GM19043 (cell line): ENCODE data around the gene SOX9.
"Not testable (repeated sequence)": the region's sequence is repeated elsewhere in the genome, so short reads cannot be mapped to it uniquely, and the experiment has no call there.

Experiments
- ATAC-seq: cut with Tn5 transposase; IDR thresholded peaks from one replicate; pipeline ENCODE4 v1.9.1; 2021; ENCODE audit warnings: low read depth; ENCODE audit not compliant: unreplicated experiment

SOX9 gene

DNA sequence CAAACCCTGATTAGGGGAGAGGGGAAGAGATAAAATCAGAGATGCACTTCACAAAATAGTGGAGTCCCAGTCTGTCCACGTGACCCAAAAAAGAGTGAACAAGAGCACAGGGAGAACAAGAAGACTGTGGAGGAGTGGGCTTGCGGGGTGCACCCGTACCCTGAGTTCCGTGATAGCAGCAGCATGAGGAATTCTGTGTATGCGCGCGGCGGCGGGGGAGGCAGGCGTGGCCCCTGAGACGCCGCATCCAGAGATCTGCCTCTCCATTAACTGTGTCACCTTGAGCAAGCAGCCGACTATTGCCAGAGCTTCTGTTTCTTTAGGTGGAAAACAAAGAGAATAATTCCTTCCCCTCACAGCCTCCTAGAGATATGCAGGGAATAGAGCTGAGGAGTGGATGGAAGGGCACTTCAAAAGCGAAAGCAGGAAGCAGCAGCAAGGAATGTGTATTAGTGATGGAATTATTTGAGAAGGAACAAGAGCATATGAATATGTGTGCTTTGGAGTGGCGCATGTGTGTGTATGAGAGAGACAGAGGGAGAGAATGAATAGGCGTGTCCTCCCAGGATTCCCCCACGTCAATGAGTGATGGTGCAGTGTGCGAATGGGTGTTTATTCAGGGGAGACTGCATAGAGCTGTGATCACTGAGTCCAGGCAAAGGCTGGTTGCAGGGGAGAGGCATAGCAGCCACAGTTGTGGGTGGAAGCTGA is 10.4 kb upstream of the SOX9 start:
- ATAC-seq: no peak

DNA sequence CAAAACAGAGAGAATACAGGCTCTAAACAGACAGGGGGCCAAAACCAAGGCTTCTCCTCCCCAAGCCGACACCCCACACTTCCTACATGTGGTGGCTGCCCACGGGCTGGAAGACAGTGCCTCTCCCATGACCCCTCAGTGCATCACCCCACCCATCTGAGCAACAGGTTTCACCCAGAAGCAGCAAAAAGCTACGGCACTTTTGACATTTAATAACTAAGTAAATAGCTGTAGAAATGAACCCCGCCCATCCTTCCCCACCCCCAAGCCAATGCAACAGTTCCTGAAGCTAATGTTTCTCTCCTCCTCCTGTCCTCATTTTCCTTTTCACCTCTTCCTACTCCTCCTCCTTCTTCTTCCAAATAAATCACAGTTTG is 9.9 kb upstream of the SOX9 start:
- no peak for ATAC-seq

DNA sequence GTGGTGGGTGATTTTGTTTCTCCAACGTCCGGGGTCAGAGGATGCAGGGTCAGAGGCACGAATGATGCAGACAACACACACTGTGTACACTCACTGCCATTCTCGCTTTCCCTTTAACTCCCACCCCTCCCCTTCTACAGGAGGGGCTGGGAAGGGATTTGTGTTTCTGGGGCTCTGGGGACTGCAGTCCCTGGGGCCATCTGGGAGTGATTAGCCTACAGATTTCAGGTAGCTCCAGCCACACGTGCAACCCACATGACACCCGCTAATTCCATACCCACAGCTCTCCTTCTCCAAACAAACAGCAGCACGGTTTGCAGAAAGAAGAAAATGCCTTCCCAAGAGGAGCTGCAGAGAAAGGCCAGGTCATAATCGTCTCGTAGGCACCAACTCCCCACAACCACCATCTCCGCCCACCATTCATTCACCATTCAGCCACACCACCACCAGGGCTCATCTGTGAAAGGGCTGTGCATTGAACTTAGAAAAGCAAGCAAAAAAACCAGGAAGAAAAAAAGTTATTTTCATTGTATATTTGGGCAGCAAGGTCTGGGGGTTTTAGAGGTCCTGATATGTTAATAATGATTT is 9.4 kb upstream of the SOX9 start:
- ATAC-seq: no peak

DNA sequence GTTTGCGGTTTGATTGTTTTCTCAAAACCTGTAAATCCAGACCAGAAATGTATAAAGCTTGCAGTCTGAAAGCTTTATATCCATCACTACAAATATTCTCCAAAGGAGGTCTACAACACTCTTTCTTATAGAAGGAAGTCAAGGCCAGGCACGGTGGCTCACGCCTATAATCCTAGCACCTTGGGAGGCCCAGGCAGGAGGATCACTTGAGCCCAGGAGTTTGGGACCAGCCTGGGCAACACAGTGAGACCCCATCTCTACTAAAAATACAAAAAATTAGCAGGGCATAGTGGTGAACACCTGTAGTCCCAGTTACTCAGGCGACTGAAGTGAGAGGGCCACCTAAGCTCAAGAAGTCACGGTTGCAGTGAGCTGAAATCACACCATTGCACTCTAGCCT is 8.9 kb upstream of the SOX9 start:
- not testable (repeated sequence) for ATAC-seq

DNA sequence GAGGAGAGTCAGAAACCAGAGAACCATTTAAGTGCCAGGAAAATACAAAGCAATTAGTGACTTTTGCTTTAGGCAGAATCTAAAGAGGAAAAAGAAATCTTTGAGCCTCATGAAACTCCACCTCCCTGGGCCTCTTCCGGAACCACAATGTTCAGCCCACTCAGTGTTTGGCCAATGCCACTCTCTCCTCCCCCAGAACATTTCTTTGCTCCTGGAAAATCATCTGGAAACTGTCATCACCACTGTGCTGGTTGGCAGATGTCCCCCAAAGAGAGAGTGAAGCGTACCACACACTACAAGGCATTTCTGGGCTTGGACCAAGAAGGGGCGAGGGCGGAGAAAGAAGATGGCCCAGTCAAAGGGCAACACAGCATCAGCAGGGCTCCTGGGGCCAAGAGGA is 7.1 kb upstream of the SOX9 start:
- ATAC-seq: no peak

DNA sequence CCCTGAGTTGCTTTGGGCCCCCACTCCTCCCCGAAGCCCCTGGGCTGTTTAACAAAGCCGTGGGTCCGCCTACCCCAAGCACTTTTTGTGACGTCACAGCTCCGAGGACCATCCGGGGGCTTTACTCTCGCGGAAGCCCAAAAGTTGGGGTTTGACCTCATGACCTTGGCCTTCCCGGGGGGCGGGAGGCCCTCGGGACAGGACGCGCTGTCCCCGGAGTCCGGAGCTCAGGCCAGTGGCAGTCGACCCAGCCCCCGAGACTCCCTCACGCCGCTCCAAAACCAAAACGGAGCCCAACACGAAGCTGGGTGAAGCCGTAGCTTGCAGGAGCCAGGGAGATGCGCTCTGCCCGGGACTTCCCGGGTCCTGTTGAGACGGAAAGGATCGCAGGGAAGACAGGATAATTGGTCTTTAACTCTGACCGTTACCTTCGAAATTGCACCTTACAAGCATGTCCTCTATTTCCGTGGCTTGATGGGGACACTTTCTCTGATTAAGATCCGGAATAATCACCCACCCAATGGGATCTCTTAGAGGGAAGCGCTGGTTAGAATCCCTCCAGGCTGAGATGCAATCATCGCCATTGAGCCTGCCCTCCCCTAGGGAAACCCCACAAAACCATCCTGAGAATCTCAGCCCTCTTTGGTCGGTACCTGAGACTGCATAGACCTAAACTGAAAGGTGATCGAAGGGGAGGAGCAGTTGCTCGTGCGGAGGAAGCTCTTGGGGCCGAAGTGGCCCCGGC is 4.9 kb upstream of the SOX9 start:
- no peak for ATAC-seq

DNA sequence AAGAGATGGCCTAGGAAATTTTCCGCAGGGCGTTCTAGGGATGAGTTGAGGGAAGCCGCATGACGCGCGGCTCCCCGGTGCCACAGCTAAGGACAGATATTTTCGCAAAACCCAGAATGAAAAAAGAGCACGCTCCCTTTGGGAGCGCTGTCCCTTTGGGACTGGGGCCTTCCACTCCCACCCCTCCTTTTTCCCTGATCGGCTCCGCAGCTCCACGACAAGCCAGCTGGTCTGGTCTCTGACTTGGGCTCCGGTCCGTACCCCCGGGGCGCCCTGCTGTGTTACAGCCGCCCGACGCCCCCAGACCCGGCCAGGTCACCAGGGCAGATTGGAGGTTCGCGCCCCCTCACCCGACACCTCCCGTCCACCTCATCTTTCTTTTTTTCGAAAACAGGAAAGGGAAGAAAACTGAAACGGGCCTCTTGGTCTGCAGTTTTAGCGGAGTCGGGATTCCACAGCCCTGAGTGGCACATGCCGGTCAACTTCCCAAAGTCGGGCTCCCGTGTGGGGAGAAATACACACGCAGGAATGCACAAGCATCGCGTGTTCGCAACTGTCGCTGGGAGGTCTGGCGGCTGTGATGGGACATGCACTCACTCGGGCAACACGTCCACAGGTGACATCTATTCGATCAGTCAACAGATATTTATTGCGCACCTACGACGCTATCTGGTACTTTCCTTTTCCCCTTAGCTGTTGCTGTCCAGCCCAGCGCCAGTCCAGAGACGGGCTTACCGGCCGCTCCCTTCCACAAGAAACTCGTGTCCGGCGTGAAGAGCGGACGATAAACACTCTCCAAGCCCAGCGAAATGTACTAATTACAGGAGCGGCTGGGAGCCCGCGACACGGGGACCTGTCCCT is 3.9 kb upstream of the SOX9 start:
- no peak for ATAC-seq

DNA sequence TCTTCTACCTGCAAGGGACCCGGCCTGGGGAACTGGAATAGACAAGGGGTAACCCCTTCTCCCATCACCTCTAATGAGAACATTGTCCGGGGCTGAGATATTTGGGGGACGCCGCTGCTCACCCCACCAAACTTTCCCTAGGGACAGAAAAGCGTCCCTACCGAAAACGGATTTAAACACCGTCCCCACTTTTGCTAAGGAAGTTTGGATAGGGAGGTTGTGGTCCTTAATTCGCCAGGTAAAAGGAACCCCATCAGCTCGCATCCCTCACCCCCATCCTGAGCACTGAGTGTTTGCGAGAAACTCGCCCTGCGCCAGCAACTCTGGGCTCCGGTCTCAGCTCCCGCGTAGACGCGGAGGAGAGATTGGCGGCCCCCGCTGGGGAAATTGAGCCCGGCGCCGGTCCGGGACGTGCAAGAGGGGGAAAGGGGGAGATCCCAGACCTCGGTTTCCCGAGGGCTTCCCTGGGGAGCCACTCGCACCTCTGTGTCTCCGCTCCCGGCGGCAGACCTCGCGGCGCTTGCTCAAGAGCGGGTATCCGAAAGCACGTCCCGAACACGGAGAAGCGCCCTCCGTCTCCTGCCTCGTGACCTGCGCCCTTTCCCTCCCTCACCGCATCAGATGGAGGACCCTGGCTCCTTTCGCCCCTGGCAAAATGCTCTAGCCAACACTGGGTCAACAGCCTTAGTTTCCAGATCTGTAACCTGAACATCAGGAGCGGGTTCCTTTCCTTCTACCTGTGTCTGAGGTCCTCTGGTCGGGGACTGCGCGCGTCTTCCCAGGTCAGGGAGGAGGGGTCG is 3.1 kb upstream of the SOX9 start:
- no peak for ATAC-seq

DNA sequence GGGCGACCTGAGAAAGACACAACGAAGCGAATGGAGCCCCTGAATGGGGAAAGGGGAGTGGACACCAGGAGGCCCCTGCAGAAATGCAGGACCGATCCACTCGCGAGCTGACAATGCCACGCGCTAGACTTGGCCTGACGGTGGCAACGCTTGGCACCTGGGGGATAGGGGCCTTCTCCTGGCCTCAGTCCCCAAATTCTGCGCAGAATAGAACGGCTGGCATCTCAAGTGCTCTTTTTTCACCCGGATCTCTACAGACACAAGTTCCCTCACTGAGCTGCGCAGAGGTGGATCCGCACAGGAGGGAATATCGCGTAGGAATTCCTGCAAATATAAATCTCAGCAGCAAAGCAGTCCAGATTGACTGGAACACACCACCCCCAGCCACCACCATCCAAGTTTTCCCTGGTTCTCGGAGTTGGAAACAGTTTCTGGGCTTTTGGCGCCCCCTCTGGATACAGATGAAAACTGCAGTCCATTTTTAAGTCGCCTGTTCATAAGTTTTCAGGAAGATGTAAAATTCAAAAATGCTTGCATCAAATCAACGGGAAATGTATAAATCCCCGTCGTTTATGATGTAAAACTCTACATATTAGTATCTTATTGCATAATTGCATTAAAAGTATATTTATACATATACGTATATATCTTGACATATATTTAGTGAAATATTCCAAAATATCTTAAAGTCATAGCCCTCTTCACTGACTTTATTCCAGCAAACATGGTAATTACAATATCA is 2.3 kb upstream of the SOX9 start:
- ATAC-seq: no peak

DNA sequence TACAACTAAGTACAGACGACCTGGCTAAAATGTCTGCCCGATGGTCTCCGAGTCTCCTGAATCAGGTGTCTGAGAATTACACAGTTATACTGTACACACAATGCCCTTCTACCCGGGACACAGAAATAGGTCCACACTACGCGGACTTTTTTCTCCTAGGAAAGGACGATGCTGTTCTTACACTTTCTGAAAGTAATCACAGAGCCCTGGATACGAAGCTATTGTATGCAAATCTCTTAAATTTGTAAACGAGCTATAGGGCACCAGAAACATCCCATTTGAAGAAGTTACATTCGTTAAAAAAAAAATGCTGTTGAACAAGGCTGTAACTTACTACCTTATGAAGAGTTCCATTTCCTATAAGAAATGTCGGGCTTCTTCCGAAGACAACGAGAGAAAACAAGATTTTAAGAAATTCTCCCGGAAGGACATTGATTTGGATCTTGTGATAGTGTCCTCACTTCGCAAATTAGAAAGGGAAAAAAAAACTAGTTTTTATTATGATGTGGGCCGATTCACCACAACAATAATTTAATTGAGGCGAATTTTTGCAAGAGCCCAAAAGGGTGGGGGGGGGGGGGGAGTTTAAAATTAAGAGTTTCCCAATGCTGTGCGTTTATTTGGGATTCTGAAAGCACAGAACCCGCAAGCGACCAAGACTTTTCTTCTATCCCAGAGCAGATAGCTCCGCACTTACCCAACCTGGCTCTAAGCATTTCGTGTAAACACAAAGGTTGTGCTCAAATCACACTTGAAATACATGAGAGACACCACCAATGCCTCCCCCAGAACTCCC is 1.5 kb upstream of the SOX9 start:
- no peak for ATAC-seq

DNA sequence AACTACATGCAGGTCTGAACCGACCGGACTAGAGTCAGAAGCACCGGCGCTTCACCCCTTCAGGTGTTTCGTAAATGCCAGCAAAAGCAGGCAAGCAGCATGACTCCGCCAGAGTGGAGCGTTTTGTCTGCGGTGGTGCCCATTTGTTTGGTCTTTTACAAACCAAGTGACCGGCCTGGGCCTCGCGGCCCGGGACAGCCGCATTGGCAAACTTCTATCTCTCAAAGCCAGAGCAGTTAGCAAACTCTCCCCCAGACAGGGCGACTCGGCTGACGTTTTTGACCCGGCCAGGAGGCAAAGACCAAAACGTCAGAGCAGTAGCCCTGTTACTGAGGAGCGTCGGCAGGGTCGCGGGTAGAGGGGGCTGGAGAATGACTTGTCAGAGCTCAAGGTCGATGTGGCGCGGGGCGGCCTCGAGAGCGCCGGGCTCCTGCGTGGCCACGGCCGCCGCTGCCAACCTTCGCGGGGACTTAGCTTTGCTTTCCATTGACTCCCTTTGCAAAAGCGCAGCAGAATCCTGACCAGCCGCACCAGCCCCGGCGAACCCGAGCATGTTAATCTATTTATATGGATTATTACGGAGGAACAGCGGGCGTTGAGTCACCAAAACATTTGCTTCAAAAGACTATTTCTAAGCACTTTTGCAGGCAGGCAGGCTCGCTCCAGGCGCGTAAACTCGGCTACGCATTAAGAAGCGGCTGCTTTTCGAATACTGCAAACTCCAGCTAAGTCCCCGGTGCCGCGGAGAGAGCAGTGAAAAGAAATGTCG is 763 bp upstream of the SOX9 start:
- ATAC-seq: no peak

DNA sequence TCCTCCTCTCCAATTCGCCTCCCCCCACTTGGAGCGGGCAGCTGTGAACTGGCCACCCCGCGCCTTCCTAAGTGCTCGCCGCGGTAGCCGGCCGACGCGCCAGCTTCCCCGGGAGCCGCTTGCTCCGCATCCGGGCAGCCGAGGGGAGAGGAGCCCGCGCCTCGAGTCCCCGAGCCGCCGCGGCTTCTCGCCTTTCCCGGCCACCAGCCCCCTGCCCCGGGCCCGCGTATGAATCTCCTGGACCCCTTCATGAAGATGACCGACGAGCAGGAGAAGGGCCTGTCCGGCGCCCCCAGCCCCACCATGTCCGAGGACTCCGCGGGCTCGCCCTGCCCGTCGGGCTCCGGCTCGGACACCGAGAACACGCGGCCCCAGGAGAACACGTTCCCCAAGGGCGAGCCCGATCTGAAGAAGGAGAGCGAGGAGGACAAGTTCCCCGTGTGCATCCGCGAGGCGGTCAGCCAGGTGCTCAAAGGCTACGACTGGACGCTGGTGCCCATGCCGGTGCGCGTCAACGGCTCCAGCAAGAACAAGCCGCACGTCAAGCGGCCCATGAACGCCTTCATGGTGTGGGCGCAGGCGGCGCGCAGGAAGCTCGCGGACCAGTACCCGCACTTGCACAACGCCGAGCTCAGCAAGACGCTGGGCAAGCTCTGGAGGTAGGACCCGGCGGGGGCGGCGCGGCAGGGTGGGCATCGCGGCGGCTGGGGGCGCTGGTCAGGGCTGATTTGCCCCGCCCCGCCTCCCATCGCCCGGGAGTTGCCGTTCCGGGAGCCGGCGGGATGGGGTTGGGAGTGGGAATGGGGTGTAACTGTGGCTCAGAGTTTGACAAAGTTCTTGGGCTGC is 567 bp downstream of the SOX9 start:
- no peak for ATAC-seq

DNA sequence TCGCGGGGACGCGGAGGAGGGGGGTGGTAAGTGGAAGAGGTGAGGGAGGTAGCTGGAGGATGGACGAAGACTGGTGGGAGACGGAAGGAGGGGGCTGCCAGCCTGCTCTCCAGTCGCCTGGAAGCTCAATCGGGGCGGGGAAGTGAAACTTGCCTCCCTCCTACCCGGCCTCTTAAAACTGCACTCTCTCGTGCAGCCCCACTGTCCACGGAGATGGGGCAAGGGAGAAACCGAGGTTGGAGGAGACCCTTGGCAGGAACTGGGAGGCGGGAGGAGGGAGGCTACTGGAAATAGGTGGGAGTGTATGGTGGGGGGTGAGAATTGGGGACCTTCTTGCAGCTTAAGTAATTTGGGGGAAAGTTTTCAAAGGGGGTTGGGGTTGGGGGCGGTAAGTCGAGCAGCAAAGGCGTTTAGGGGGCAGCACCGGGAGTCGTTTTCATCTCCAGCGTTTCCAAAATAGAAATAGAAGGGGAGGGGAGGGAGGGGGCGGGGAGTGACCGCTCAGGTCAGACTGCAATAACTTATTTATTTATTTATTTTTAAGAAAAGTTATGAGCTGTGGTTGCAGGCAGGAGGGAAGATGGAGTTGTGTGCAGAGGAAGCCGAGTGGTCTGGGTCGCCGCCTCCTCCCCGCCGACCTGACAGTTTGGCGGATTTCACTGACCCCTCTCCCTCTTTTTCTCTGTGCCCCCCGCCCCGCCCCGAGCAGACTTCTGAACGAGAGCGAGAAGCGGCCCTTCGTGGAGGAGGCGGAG is 1.4 kb downstream of the SOX9 start:
- no peak for ATAC-seq

DNA sequence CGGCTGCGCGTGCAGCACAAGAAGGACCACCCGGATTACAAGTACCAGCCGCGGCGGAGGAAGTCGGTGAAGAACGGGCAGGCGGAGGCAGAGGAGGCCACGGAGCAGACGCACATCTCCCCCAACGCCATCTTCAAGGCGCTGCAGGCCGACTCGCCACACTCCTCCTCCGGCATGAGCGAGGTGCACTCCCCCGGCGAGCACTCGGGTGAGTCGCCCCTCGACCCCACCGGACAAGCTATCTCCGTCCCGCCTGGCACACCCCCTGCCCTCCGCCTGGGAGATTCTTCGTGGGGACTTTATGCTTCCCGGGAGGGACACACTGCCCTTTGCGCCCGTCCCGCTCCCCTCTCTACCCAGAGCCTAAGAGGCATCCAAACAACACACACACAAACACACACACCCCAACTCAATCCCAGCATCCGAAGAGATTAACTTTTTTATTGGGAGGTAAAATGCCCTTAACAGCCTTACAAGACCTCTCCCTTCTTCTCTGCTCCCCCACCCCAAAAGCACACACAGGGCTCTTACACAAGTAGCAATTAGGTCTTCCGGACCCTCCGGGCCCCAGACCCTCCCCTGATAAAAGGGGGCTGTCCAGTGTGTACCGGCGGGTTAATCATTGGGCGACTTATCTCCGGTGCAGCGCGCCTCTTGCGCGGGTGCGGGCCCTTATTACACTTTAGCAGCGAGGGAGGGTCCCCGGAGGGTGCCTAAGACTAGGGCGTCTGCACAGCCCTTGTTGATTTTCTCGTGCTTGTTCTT is 2.1 kb downstream of the SOX9 start:
- ATAC-seq: no peak

DNA sequence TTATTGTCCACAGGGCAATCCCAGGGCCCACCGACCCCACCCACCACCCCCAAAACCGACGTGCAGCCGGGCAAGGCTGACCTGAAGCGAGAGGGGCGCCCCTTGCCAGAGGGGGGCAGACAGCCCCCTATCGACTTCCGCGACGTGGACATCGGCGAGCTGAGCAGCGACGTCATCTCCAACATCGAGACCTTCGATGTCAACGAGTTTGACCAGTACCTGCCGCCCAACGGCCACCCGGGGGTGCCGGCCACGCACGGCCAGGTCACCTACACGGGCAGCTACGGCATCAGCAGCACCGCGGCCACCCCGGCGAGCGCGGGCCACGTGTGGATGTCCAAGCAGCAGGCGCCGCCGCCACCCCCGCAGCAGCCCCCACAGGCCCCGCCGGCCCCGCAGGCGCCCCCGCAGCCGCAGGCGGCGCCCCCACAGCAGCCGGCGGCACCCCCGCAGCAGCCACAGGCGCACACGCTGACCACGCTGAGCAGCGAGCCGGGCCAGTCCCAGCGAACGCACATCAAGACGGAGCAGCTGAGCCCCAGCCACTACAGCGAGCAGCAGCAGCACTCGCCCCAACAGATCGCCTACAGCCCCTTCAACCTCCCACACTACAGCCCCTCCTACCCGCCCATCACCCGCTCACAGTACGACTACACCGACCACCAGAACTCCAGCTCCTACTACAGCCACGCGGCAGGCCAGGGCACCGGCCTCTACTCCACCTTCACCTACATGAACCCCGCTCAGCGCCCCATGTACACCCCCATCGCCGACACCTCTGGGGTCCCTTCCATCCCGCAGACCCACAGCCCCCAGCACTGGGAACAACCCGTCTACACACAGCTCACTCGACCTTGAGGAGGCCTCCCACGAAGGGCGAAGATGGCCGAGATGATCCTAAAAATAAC is 3.0 kb downstream of the SOX9 start:
- no peak for ATAC-seq
